Hepatocyte (in vitro differentiated cells): ENCODE results near the gene ADAMTSL4. TPM values are rescaled to one million over a fixed set of nuclear protein-coding genes. Genes with fewer than 3 reads are reported as not detected.

Source experiments
- DNase-seq: peaks from one replicate; pipeline ENCODE4 v3.0.0-alpha.2; 2016; ENCODE audit warnings: low spot score
- H2AFZ ChIP-seq: fragments of 200-600 bp; sonication (generic); 2 replicates; pipeline ENCODE4 v1.6.0; 2016; ENCODE audit warnings: antibody characterized with exemption, mild to moderate bottlenecking
- H3K27ac ChIP-seq: fragments of 200-600 bp; sonication (generic); 2 replicates; pipeline ENCODE4 v1.5.1; 2016; ENCODE audit warnings: mild to moderate bottlenecking
- H3K27me3 ChIP-seq: fragments of 200-600 bp; sonication (generic); 2 replicates; pipeline ENCODE4 v1.6.1; 2016
- H3K36me3 ChIP-seq: fragments of 200-600 bp; sonication (generic); replicated peaks from 2 replicates; pipeline ENCODE4 v1.5.1; 2016; ENCODE audit warnings: low read depth; ENCODE audit not compliant: insufficient read depth
- H3K4me1 ChIP-seq: fragments of 200-600 bp; sonication (generic); 2 replicates; pipeline ENCODE4 v1.5.1; 2016; ENCODE audit warnings: mild to moderate bottlenecking, moderate library complexity; ENCODE audit not compliant: insufficient read depth
- H3K4me2 ChIP-seq: fragments of 200-600 bp; sonication (generic); 2 replicates; pipeline ENCODE4 v1.6.0; 2016
- H3K4me3 ChIP-seq: fragments of 200-600 bp; sonication (generic); 2 replicates; pipeline ENCODE4 v1.5.1; 2016; ENCODE audit warnings: mild to moderate bottlenecking
- H3K79me2 ChIP-seq: fragments of 200-600 bp; sonication (generic); 2 replicates; pipeline ENCODE4 v1.6.0; 2017; ENCODE audit warnings: mild to moderate bottlenecking
- H3K9me2 ChIP-seq: fragments of 200-600 bp; sonication (generic); replicated peaks from 2 replicates; pipeline ENCODE4 v1.6.0; 2017; ENCODE audit warnings: mild to moderate bottlenecking; ENCODE audit not compliant: insufficient read depth
- H3K9me3 ChIP-seq: fragments of 200-600 bp; sonication (generic); 2 replicates; pipeline ENCODE4 v1.5.1; 2016; ENCODE audit warnings: low read depth, mild to moderate bottlenecking
- H4K20me1 ChIP-seq: fragments of 200-600 bp; sonication (generic); 2 replicates; pipeline ENCODE4 v1.6.0; 2016; ENCODE audit warnings: mild to moderate bottlenecking; ENCODE audit not compliant: insufficient read depth, poor library complexity, severe bottlenecking
- CTCF ChIP-seq: fragments of 200-600 bp; sonication (generic); IDR thresholded peaks from 2 replicates; pipeline ENCODE4 v1.5.1; 2016; ENCODE audit warnings: antibody characterized with exemption, mild to moderate bottlenecking; ENCODE audit not compliant: poor library complexity
- EZH2 ChIP-seq: fragments of 200-600 bp; sonication (generic); IDR thresholded peaks from 2 replicates; pipeline ENCODE4 v1.6.1; 2016; ENCODE audit warnings: antibody characterized with exemption, mild to moderate bottlenecking, borderline replicate concordance
- EZH2phosphoT487 ChIP-seq: fragments of 200-600 bp; sonication (generic); IDR thresholded peaks from one replicate; pipeline ENCODE4 v1.6.1; 2018; ENCODE audit warnings: antibody characterized with exemption, mild to moderate bottlenecking, low read depth, moderate library complexity; ENCODE audit not compliant: unreplicated experiment, severe bottlenecking
- WGBS: methylation state at CpG from one replicate; pipeline ENCODE4 v1.1.6; 2016; ENCODE audit warnings: low lambda C conversion rate; ENCODE audit errors: missing lambda C conversion rate; 5-methylcytosine and 5-hydroxymethylcytosine counted together
- microRNA-seq: library from miRNA; unstranded; fragments of <30 nt; microRNA quantifications from one replicate; pipeline ENCODE4, GENCODE V29; 2017
- polyA plus RNA-seq: library from polyadenylated mRNA; unstranded; fragments of >200 nt; fragmentation: Nextera tagmentation; extraction: Ambion mirVana; gene quantifications from 2 replicates; pipeline ENCODE4 v1.2.1, GENCODE V29; 2016
- small RNA-seq: library from RNA; depleted of rRNA; stranded (forward); fragments of <200 nt; gene quantifications from one replicate; pipeline ENCODE3, GENCODE V24; 2014
- total RNA-seq: library from RNA; depleted of rRNA; stranded (reverse); fragments of >200 nt; gene quantifications from 2 replicates; pipeline ENCODE4 v1.2.3, GENCODE V29; 2014

ADAMTSL4 gene
- total and polyA plus RNA-seq, 2 experiments from 2014 or later = 8.1 to 19.7 TPM

- no peaks in the 10 kb centered on the region for H3K27me3 ChIP-seq
- no peaks in the 10 kb centered on the region for H3K9me3 ChIP-seq
- H3K4me2 ChIP-seq = no peak overlapping the region
- no peak for DNase-seq
- no peak overlapping the region for H3K27ac ChIP-seq
- peaks cover 11% of the 10 kb centered on the region for H3K4me1 ChIP-seq
- H3K4me3 ChIP-seq = no peak overlapping the region
- no peaks in the 10 kb centered on the region for H4K20me1 ChIP-seq
- 87% methylated on average over 7 of the region's 7 CpGs for WGBS
- no peaks in the 10 kb centered on the region for H3K36me3 ChIP-seq
- no peak overlapping the region for H2AFZ ChIP-seq
- peaks cover 30% of the 10 kb centered on the region for H3K79me2 ChIP-seq
- no peaks in the 10 kb centered on the region for H3K9me2 ChIP-seq
- no peak for TF ChIP-seq EZH2phosphoT487
- TF ChIP-seq CTCF = no peak
- TF ChIP-seq EZH2 = no peak
Observed at GRCh38 chr1:150606463-150607142, 57.4 kb downstream of the ADAMTSL4 start.

- H2AFZ ChIP-seq = no peak overlapping the region
- H3K27ac ChIP-seq = peak overlapping the region; percentile 92
- TF ChIP-seq EZH2phosphoT487 = no peak
- no peak for TF ChIP-seq EZH2
- no peak for TF ChIP-seq CTCF
- H3K27me3 ChIP-seq = no peaks in the 10 kb centered on the region
- no peak overlapping the region for H3K4me2 ChIP-seq
- H3K4me1 ChIP-seq = peaks cover 12% of the 10 kb centered on the region
- 76% methylated on average over 2 of the region's 2 CpGs for WGBS
- no peaks in the 10 kb centered on the region for H4K20me1 ChIP-seq
- no peak overlapping the region for H3K4me3 ChIP-seq
- H3K79me2 ChIP-seq = peaks cover 30% of the 10 kb centered on the region
- H3K36me3 ChIP-seq = no peaks in the 10 kb centered on the region
- H3K9me2 ChIP-seq = no peaks in the 10 kb centered on the region
- no peak for DNase-seq
- no peaks in the 10 kb centered on the region for H3K9me3 ChIP-seq
Observed at GRCh38 chr1:150609732-150610131, 60.5 kb downstream of the ADAMTSL4 start.

Small RNA genes lying within 50 kb of the gene (microRNA-seq; reads per million reads assigned to microRNA genes)
- gene MIR4257 = not detected

Small RNA genes lying within 50 kb of the gene (small RNA-seq; reads per million reads assigned to genes)
- gene MIR4257 (not detected), gene RF00015 (not detected), gene RF00561 (not detected), gene RN7SL473P (not detected), gene RN7SL600P (not detected)

Other genes starting within 250 kb of the ADAMTSL4 start
- gene PRPF3, start 227.9 kb upstream of the ADAMTSL4 start, total RNA-seq = 31.4 and 36.6 TPM in 2 replicates
- 36.0 and 39.5 TPM in 2 replicates for gene PRPF3, start 227.9 kb upstream of the ADAMTSL4 start, polyA plus RNA-seq
- gene RPRD2, start 185.3 kb upstream of the ADAMTSL4 start, total RNA-seq = 14.0 and 16.5 TPM in 2 replicates
- gene RPRD2, start 185.3 kb upstream of the ADAMTSL4 start, polyA plus RNA-seq = 15.7 and 18.8 TPM in 2 replicates
- 9.1 and 10.1 TPM in 2 replicates for gene TARS2, start 62.0 kb upstream of the ADAMTSL4 start, total RNA-seq
- 18.2 and 19.2 TPM in 2 replicates for gene TARS2, start 62.0 kb upstream of the ADAMTSL4 start, polyA plus RNA-seq
- 1.0 and 3.0 TPM in 2 replicates for gene ECM1, start 41.3 kb upstream of the ADAMTSL4 start, total RNA-seq
- 7.1 and 8.8 TPM in 2 replicates for gene ECM1, start 41.3 kb upstream of the ADAMTSL4 start, polyA plus RNA-seq
- gene FALEC, start 33.7 kb upstream of the ADAMTSL4 start, total RNA-seq = not detected in 2 replicates
- gene FALEC, start 33.7 kb upstream of the ADAMTSL4 start, polyA plus RNA-seq = 0.39 TPM in 1 of 2 replicates, not detected in the other
- gene MCL1, start 30.2 kb downstream of the ADAMTSL4 start, total RNA-seq = 302 and 388 TPM in 2 replicates
- 150 and 181 TPM in 2 replicates for gene MCL1, start 30.2 kb downstream of the ADAMTSL4 start, polyA plus RNA-seq
- gene ENSA, start 80.2 kb downstream of the ADAMTSL4 start, total RNA-seq = 101 and 148 TPM in 2 replicates
- 70.8 and 86.5 TPM in 2 replicates for gene ENSA, start 80.2 kb downstream of the ADAMTSL4 start, polyA plus RNA-seq
- gene GOLPH3L, start 147.7 kb downstream of the ADAMTSL4 start, total RNA-seq = 20.8 and 36.7 TPM in 2 replicates
- 15.5 and 21.8 TPM in 2 replicates for gene GOLPH3L, start 147.7 kb downstream of the ADAMTSL4 start, polyA plus RNA-seq
- gene HORMAD1, start 171.5 kb downstream of the ADAMTSL4 start, total RNA-seq = 0.50 TPM in 1 of 2 replicates, not detected in the other
- gene HORMAD1, start 171.5 kb downstream of the ADAMTSL4 start, polyA plus RNA-seq = not detected in 2 replicates
- gene CTSS, start 216.4 kb downstream of the ADAMTSL4 start, total RNA-seq = 5.3 and 10.4 TPM in 2 replicates
- 4.4 and 5.2 TPM in 2 replicates for gene CTSS, start 216.4 kb downstream of the ADAMTSL4 start, polyA plus RNA-seq